AG09309 (cell line): ENCODE results near the gene OPA3.

Experiments
- DNase-seq: peaks from one replicate; pipeline ENCODE4 v3.0.0-alpha.2; 2010; ENCODE audit warnings: low read depth
- H3K4me3 ChIP-seq: 2 replicates; pipeline ENCODE4 v1.5.1; 2011; ENCODE audit warnings: mild to moderate bottlenecking, low read depth, low read length, moderate library complexity; ENCODE audit not compliant: control insufficient read depth
- CTCF ChIP-seq: IDR thresholded peaks from 2 replicates; pipeline ENCODE4 v1.5.1; 2011; ENCODE audit warnings: mild to moderate bottlenecking, low read depth, low read length, inconsistent platforms; ENCODE audit not compliant: insufficient read depth, control insufficient read depth; ENCODE audit errors: missing control alignments

The OPA3 gene

GRCh38 chr19:45553464-45553863 lies 31.1 kb downstream of the OPA3 start:
- DNase-seq = no peak
- TF ChIP-seq CTCF = no peak
- H3K4me3 ChIP-seq = no peak overlapping the region

GRCh38 chr19:45547965-45548609 lies 36.5 kb downstream of the OPA3 start:
- peak; percentile 62 for DNase-seq
- no peak overlapping the region for H3K4me3 ChIP-seq
- TF ChIP-seq CTCF = no peak

GRCh38 chr19:45547211-45547770 lies 37.3 kb downstream of the OPA3 start:
- TF ChIP-seq CTCF = no peak
- no peak for DNase-seq
- H3K4me3 ChIP-seq = no peak overlapping the region

GRCh38 chr19:45542234-45542668 lies 42.4 kb downstream of the OPA3 start:
- DNase-seq = no peak
- H3K4me3 ChIP-seq = no peak overlapping the region
- no peak for TF ChIP-seq CTCF

GRCh38 chr19:45539459-45539858 lies 45.1 kb downstream of the OPA3 start:
- no peak for TF ChIP-seq CTCF
- DNase-seq = no peak
- H3K4me3 ChIP-seq = no peak overlapping the region

GRCh38 chr19:45531349-45531748 lies 53.3 kb downstream of the OPA3 start:
- DNase-seq = no peak
- H3K4me3 ChIP-seq = no peak overlapping the region
- TF ChIP-seq CTCF = no peak

GRCh38 chr19:45529420-45529785 lies 55.2 kb downstream of the OPA3 start:
- TF ChIP-seq CTCF = no peak
- H3K4me3 ChIP-seq = no peak overlapping the region
- DNase-seq = no peak
